K562 (cell line): ENCODE data around the gene SMC5. TPM values are rescaled to one million over a fixed set of nuclear protein-coding genes. Genes with fewer than 3 reads are reported as not detected.

Experiments
- ATAC-seq: fragments of 200-7000 bp; cut with Tn5 transposase; 3 replicates; pipeline ENCODE4 v1.9.1; 2020; ENCODE audit warnings: moderate library complexity
- BruUV-seq: library from RNA; stranded (reverse); fragments of 400-500 nt; replicated peaks from 2 replicates; lab custom pipeline; 2021; lab: Mats Ljungman, UMichigan
- CTCF ChIA-PET: fragments of 300-600 bp; formaldehyde crosslinking; extraction: SDS; loops from one replicate; lab custom pipeline; 2021; ENCODE audit warnings: low intra/inter-chr PET ratio; lab: Yijun Ruan, JAX
- POLR2A ChIA-PET: fragments of 300-600, 350-650 bp; sonication (Branson Sonifier 250); formaldehyde crosslinking; extraction: SDS; loops from one replicate; lab custom pipeline; 2021; ENCODE audit warnings: antibody characterized with exemption, inconsistent platforms; lab: Yijun Ruan, JAX
- DNase-seq, 4 experiments: peaks; one replicate each; pipeline versions ENCODE4 v3.0.0 to v3.0.0-alpha.2; 2011 to 2018; ENCODE audit warnings: low spot score in 3 of 4, mixed read lengths in 3 of 4; ENCODE audit errors: extremely low read depth in 1 of 4
- FAIRE-seq: peaks from 2 replicates; lab custom pipeline; 2011; peaks lifted over from hg19 to GRCh38; lab: Jason Lieb, UNC
- H2AFZ ChIP-seq: 2 replicates; pipeline ENCODE4 v1.6.0; 2011; ENCODE audit warnings: low read depth, low read length, control low read depth, inconsistent platforms
- H3K27ac ChIP-seq: fragments of 200-600 bp; 3 replicates; pipeline ENCODE4 v1.8.0; 2011; ENCODE audit warnings: low read depth, mild to moderate bottlenecking, control low read depth, inconsistent platforms, low read length, moderate library complexity, mixed read lengths; ENCODE audit errors: extremely low read depth
- H3K27me3 ChIP-seq, 2 experiments: fragments of 300-600 bp in 1 of 2; 2 replicates in 1 of 2; 3 replicates in 1 of 2; pipeline versions ENCODE4 v1.6.0 to v1.8.0; 2011; ENCODE audit warnings: inconsistent platforms in 2 of 2, low read length in 2 of 2, mild to moderate bottlenecking in 1 of 2, mixed read lengths in 1 of 2, moderate library complexity in 1 of 2; ENCODE audit not compliant: control insufficient read depth in 2 of 2, insufficient read depth in 2 of 2
- H3K36me3 ChIP-seq: fragments of 300-600 bp; 3 replicates; pipeline ENCODE4 v1.8.0; 2011; ENCODE audit warnings: mild to moderate bottlenecking, low read length, inconsistent platforms; ENCODE audit not compliant: control insufficient read depth, insufficient read depth
- H3K4me1 ChIP-seq, 2 experiments: fragments of 200-600 bp in 1 of 2; replicated peaks in 1 of 2; 2 replicates in 1 of 2; 3 replicates in 1 of 2; pipeline versions ENCODE4 v1.5.1 to v1.8.0; 2011; ENCODE audit warnings: inconsistent platforms in 2 of 2, low read length in 2 of 2, mild to moderate bottlenecking in 1 of 2, mixed read lengths in 1 of 2, moderate library complexity in 1 of 2; ENCODE audit not compliant: control insufficient read depth in 2 of 2, insufficient read depth in 2 of 2
- H3K4me2 ChIP-seq: 2 replicates; pipeline ENCODE4 v1.6.1; 2011; ENCODE audit warnings: low read length, control low read depth, inconsistent platforms, mixed read lengths; ENCODE audit not compliant: insufficient read depth
- H3K4me3 ChIP-seq: fragments of 200-600 bp; sonication (generic), shearing (Covaris generic); 2 replicates; pipeline ENCODE4 v1.5.1; 2016; ENCODE audit warnings: control low read depth, inconsistent platforms
- H3K79me2 ChIP-seq: fragments of 200-600 bp; 3 replicates; pipeline ENCODE4 v1.8.0; 2011; ENCODE audit warnings: low read length, inconsistent platforms; ENCODE audit not compliant: control insufficient read depth, insufficient read depth
- H3K9ac ChIP-seq, 2 experiments: 2 replicates each; pipeline versions ENCODE4 v1.6.0 to v1.6.1; 2011; ENCODE audit warnings: low read depth in 2 of 2, low read length in 2 of 2, control low read depth in 1 of 2, inconsistent platforms in 1 of 2, mild to moderate bottlenecking in 1 of 2, mixed read lengths in 1 of 2; ENCODE audit not compliant: insufficient read depth in 1 of 2
- H3K9me1 ChIP-seq: one replicate; pipeline ENCODE4 v1.6.0; 2011; ENCODE audit warnings: inconsistent platforms, mild to moderate bottlenecking, low read length, moderate library complexity; ENCODE audit not compliant: control insufficient read depth, insufficient read depth
- H3K9me3 ChIP-seq: replicated peaks from 2 replicates; pipeline ENCODE4 v1.5.1; 2011; ENCODE audit warnings: low read depth, low read length, inconsistent platforms; ENCODE audit not compliant: control insufficient read depth, insufficient read depth
- H4K20me1 ChIP-seq: replicated peaks from 2 replicates; pipeline ENCODE4 v1.6.1; 2011; ENCODE audit warnings: low read length, inconsistent platforms, mixed read lengths; ENCODE audit not compliant: control insufficient read depth, insufficient read depth
- BRD4 ChIP-seq: fragments of 200-600 bp; sonication (generic); IDR thresholded peaks from 2 replicates; pipeline ENCODE4 v1.6.1; 2017; ENCODE audit warnings: inconsistent platforms
- CBX3 ChIP-seq, 2 experiments: IDR thresholded peaks; 1 replicate in 1 of 2; 2 replicates in 1 of 2; pipeline ENCODE4 v1.6.1; 2012; ENCODE audit warnings: inconsistent platforms in 2 of 2, low read length in 2 of 2, borderline replicate concordance in 1 of 2, control low read depth in 1 of 2
- ESRRB ChIP-seq: fragments of 250-450 bp; sonication (Bioruptor Pico); IDR thresholded peaks from 2 replicates; pipeline ENCODE4 v1.5.0; 2020; ENCODE audit warnings: mild to moderate bottlenecking, moderate library complexity, borderline replicate concordance
- KLF6 ChIP-seq: fragments of 250-450 bp; sonication (Bioruptor Pico); IDR thresholded peaks from 2 replicates; pipeline ENCODE4 v1.4.0; 2020; ENCODE audit warnings: mild to moderate bottlenecking, moderate library complexity, borderline replicate concordance
- MTF1 ChIP-seq: fragments of 250-450 bp; sonication (Bioruptor Pico); IDR thresholded peaks from 2 replicates; pipeline ENCODE4 v1.9.0; 2021; ENCODE audit warnings: moderate library complexity, mild to moderate bottlenecking, inconsistent platforms, borderline replicate concordance
- MYNN ChIP-seq, 2 experiments: sonication (generic); formaldehyde crosslinking in 1 of 2; IDR thresholded peaks; 2 replicates each; pipeline versions ENCODE4 v1.5.0 to v1.6.1; 2016 to 2020; ENCODE audit warnings: antibody characterized with exemption in 1 of 2, missing genetic modification reagents in 1 of 2
- RBM17 ChIP-seq: fragments of 200-400 bp; formaldehyde crosslinking; IDR thresholded peaks from 2 replicates; pipeline ENCODE4 v1.6.1; 2017; ENCODE audit warnings: low read depth, mild to moderate bottlenecking, low read length, borderline replicate concordance
- RBM39 ChIP-seq: fragments of 200-400 bp; formaldehyde crosslinking; optimal IDR thresholded peaks from 2 replicates; pipeline ENCODE3; 2018; ENCODE audit warnings: low read depth, low read length
- TSC22D4 ChIP-seq: fragments of 450-650 bp; IDR thresholded peaks from 2 replicates; pipeline ENCODE4 v1.6.1; 2016; ENCODE audit warnings: missing genetic modification characterization, missing biosample characterization, control low read depth
- ZC3H11A ChIP-seq: IDR thresholded peaks from 2 replicates; pipeline ENCODE4 v1.6.1; 2012; ENCODE audit warnings: low read depth, low read length, improper control_type of control experiment
- ZNF347 ChIP-seq: fragments of 450-650 bp; formaldehyde crosslinking; IDR thresholded peaks from 2 replicates; pipeline ENCODE4 v1.4.0; 2020; ENCODE audit warnings: low read depth, mild to moderate bottlenecking, moderate library complexity
- ZNF561 ChIP-seq: fragments of 450-650 bp; formaldehyde crosslinking; conservative IDR thresholded peaks from 2 replicates; pipeline ENCODE4 v1.4.0; 2020; ENCODE audit warnings: mild to moderate bottlenecking, moderate library complexity
- WGBS: fragments of 100-300 bp; shearing (Covaris generic); methylation state at CpG from one replicate; pipeline ENCODE4 v1.1.6; 2016; ENCODE audit warnings: low coverage, mixed read lengths; ENCODE audit not compliant: insufficient coverage; ENCODE audit errors: missing lambda C conversion rate; 5-methylcytosine and 5-hydroxymethylcytosine counted together
- in situ Hi-C: fragments of 300-500 bp; cut with MboI; formaldehyde crosslinking; loops from 4 replicates; pipeline ENCODE4 v1.15.0; 2018; ENCODE audit warnings: inconsistent platforms, mixed read lengths
- intact Hi-C: fragments of 100-400 bp; cut with micrococcal nuclease; formaldehyde crosslinking; loops from 2 replicates; pipeline ENCODE4 v1.14.2; 2022
- polyA plus RNA-seq, 8 experiments: library from polyadenylated mRNA; depleted of rRNA in 4 of 8; stranded (reverse) in 5 of 8; unstranded in 3 of 8; fragments of >200 nt; fragmentation: Nextera tagmentation in 2 of 8; fragmentation: Illumina TruSeq in 1 of 8; extraction: Ambion mirVana in 2 of 8; extraction: Trizol in 1 of 8; gene quantifications; 2 replicates each; pipeline versions ENCODE4 v1.2.1 to v1.2.3, GENCODE V29; 2011 to 2014; ENCODE audit warnings: inconsistent platforms in 1 of 8, missing spikeins in 1 of 8
- total RNA-seq, 7 experiments: library from RNA; depleted of rRNA in 6 of 7; stranded (reverse); fragments of >200 nt in 6 of 7; fragmentation: Illumina TruSeq in 2 of 7; extraction: Trizol in 2 of 7; gene quantifications; 2 replicates each; pipeline versions ENCODE4 v1.2.1 to v1.2.3, GENCODE V29; 2011 to 2021; ENCODE audit warnings: low replicate concordance in 1 of 7
- TF ChIP-seq, protein P1 (sequence below): fragments of 250-450 bp; sonication (Bioruptor Pico); IDR thresholded peaks from 2 replicates; pipeline ENCODE4 v1.8.0; 2022; ENCODE audit warnings: inconsistent platforms

Gene SMC5
- total and polyA plus RNA-seq, 9 of the 15 experiments (the other 6 are each of a cell fraction or from before 2014, with no cell fraction given) = 3.5 to 43.2 (median 21.4) TPM

DNA sequence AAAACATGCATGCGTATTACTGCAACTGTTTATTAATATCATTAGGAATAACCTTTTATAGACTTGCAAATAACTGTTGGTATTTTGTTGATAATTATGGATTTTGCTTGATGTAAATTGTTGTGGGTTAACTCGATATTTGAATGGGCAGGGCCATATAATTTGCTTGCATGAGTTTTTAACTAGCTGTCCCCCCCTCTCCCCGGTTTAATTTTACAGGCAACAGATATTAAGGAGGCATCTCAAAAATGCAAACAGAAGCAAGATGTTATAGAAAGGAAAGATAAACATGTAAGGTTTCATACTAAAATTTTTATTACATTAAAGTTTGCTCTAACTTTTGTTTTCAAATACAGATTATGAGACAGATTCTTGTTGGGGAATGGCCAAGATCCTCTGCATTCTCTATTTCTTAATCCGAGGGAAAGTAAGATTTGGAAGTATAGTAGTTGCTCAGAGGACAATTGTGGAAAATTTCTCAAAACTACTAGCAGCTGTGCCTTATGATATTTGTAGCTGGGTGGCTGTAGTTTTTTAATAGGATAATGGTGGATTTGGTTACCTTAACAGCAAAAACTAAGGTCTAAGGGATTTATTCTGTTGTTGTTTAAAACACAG is 27.3 kb downstream of the SMC5 start:
- no peak overlapping the region for H3K9ac ChIP-seq
- no peak overlapping the region for H2AFZ ChIP-seq
- ChIA-PET POLR2A (no interaction called here), CTCF (no interaction called here)
- H3K4me2 ChIP-seq = no peak overlapping the region
- H3K36me3 ChIP-seq = peaks cover 72% of the 10 kb centered on the region; the same call in 2 of the 3 replicates
- in situ Hi-C loops (no loop called here), intact Hi-C loops (no loop called here)
- H3K4me3 ChIP-seq = no peak overlapping the region
- no peak for ATAC-seq
- H3K9me3 ChIP-seq = no peaks in the 10 kb centered on the region
- FAIRE-seq = no peak
- H4K20me1 ChIP-seq = no peaks in the 10 kb centered on the region
- TF ChIP-seq RBM39 = no peak
- TF ChIP-seq ZNF561 (CRISPR knock-in tag) = no peak
- TF ChIP-seq ZNF347 (CRISPR knock-in tag) = no peak
- no peak for TF ChIP-seq MTF1
- TF ChIP-seq ESRRB (CRISPR knock-in tag) = no peak
- no peak for TF ChIP-seq ZC3H11A
- TF ChIP-seq RBM17 = no peak
- no peak for TF ChIP-seq KLF6
- no peak for TF ChIP-seq BRD4
- no peak for TF ChIP-seq CBX3 (IDR thresholded peaks at IDR 0.05; ENCODE audit: borderline replicate concordance in 1 of 2, low read length in 2 of 2)
- TF ChIP-seq, protein P1, sequence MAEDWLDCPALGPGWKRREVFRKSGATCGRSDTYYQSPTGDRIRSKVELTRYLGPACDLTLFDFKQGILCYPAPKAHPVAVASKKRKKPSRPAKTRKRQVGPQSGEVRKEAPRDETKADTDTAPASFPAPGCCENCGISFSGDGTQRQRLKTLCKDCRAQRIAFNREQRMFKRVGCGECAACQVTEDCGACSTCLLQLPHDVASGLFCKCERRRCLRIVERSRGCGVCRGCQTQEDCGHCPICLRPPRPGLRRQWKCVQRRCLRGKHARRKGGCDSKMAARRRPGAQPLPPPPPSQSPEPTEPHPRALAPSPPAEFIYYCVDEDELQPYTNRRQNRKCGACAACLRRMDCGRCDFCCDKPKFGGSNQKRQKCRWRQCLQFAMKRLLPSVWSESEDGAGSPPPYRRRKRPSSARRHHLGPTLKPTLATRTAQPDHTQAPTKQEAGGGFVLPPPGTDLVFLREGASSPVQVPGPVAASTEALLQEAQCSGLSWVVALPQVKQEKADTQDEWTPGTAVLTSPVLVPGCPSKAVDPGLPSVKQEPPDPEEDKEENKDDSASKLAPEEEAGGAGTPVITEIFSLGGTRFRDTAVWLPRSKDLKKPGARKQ (CRISPR knock-in tag) = no peak
- no peak for TF ChIP-seq TSC22D4 (tag)
- no peak for TF ChIP-seq MYNN (IDR thresholded peaks at IDR 0.05)
- TF ChIP-seq MYNN (CRISPR knock-in tag; IDR thresholded peaks at IDR 0.05) = no peak
- TF ChIP-seq, all 486 proteins: peak for 0
- Histone ChIP-seq H3K27me3 (no peaks in the 10 kb centered on the region), H3K4me1 (no peaks in the 10 kb centered on the region), H3K27ac (no peak overlapping the region), H3K79me2 (no peaks in the 10 kb centered on the region), H3K9me1 (no peaks in the 10 kb centered on the region)
- no TSS peak for BruUV-seq
- 97% methylated on average over 4 of the region's 4 CpGs for WGBS
- DNase-seq = no peak
